Stimulated activated CD8-positive, alpha-beta memory T cell treated with anti-CD3 and anti-CD28 coated beads, Interleukin-15, amount 100 ng/mL, for 24 hours (primary cell): Measurements from ENCODE around the gene ST6GALNAC5.
"Not testable (repeated sequence)": the region's sequence is repeated elsewhere in the genome, so short reads cannot be mapped to it uniquely, and the experiment has no call there.

ENCODE experiments used
- DNase-seq: peaks from one replicate; pipeline ENCODE4 v3.0.0-alpha.2; 2020; ENCODE audit warnings: low read depth

The ST6GALNAC5 gene

GRCh38 chr1:76867342-76868130 lies at the start of gene ST6GALNAC5:
Gene ST6GALNAC5 (plus strand): TSS chr1:76867480.
- DNase-seq: no peak

GRCh38 chr1:76820028-76820427 lies 47.3 kb upstream of the ST6GALNAC5 start:
- no peak for DNase-seq

- not testable (repeated sequence) for DNase-seq
Measured at GRCh38 chr1:76822961-76823360, 44.3 kb upstream of the ST6GALNAC5 start.

- no peak for DNase-seq
Measured at GRCh38 chr1:76824106-76824505, 43.2 kb upstream of the ST6GALNAC5 start.

GRCh38 chr1:76826072-76826845 lies 41.0 kb upstream of the ST6GALNAC5 start:
- DNase-seq: no peak

GRCh38 chr1:76827066-76827465 lies 40.2 kb upstream of the ST6GALNAC5 start:
- DNase-seq: no peak

GRCh38 chr1:76830373-76830772 lies 36.9 kb upstream of the ST6GALNAC5 start:
- no peak for DNase-seq

- DNase-seq: no peak
Measured at GRCh38 chr1:76832521-76832920, 34.8 kb upstream of the ST6GALNAC5 start.

GRCh38 chr1:76833151-76833550 lies 34.1 kb upstream of the ST6GALNAC5 start:
- DNase-seq: no peak

GRCh38 chr1:76833856-76834255 lies 33.4 kb upstream of the ST6GALNAC5 start:
- DNase-seq: no peak

- DNase-seq: no peak
Measured at GRCh38 chr1:76835203-76835602, 32.1 kb upstream of the ST6GALNAC5 start.

GRCh38 chr1:76840278-76840677 lies 27.0 kb upstream of the ST6GALNAC5 start:
- no peak for DNase-seq

GRCh38 chr1:76841460-76841859 lies 25.8 kb upstream of the ST6GALNAC5 start:
- no peak for DNase-seq

- DNase-seq: no peak
Measured at GRCh38 chr1:76843821-76844464, 23.3 kb upstream of the ST6GALNAC5 start.

- no peak for DNase-seq
Measured at GRCh38 chr1:76854255-76854654, 13.0 kb upstream of the ST6GALNAC5 start.

- no peak for DNase-seq
Measured at GRCh38 chr1:76856104-76856503, 11.2 kb upstream of the ST6GALNAC5 start.

- no peak for DNase-seq
Measured at GRCh38 chr1:76857138-76857537, 10.1 kb upstream of the ST6GALNAC5 start.

- no peak for DNase-seq
Measured at GRCh38 chr1:76857973-76858372, 9.3 kb upstream of the ST6GALNAC5 start.

GRCh38 chr1:76861149-76861548 lies 6.1 kb upstream of the ST6GALNAC5 start:
- no peak for DNase-seq

GRCh38 chr1:76862447-76862846 lies 4.8 kb upstream of the ST6GALNAC5 start:
- DNase-seq: no peak

GRCh38 chr1:76864383-76864782 lies 2.9 kb upstream of the ST6GALNAC5 start:
- DNase-seq: no peak

- DNase-seq: no peak
Measured at GRCh38 chr1:76865696-76866286, 1.5 kb upstream of the ST6GALNAC5 start.
